Neural cell (in vitro differentiated cells): Measurements from ENCODE around the gene GRXCR1. TPM values are rescaled to one million over a fixed set of nuclear protein-coding genes. Genes with fewer than 3 reads are reported as not detected.

Source experiments
- H2AFZ ChIP-seq: fragments of 200-600, 300-800 bp; sonication (generic), shearing (Covaris generic); 2 replicates; pipeline ENCODE4 v1.6.0; 2014; ENCODE audit warnings: low read depth, mild to moderate bottlenecking, antibody characterized with exemption, low read length, moderate library complexity
- H3F3A ChIP-seq: fragments of 200-600 bp; shearing (Covaris generic); 2 replicates; pipeline ENCODE4 v1.6.1; 2016; ENCODE audit warnings: mild to moderate bottlenecking, moderate library complexity, mixed read lengths, antibody characterized with exemption, low read length; ENCODE audit not compliant: insufficient read depth, poor library complexity, severe bottlenecking
- H3K27ac ChIP-seq: fragments of 200-600, 300-800 bp; sonication (generic), shearing (Covaris generic); 2 replicates; pipeline ENCODE4 v1.5.1; 2014; ENCODE audit warnings: mild to moderate bottlenecking, low read length, moderate library complexity
- H3K27me3 ChIP-seq: fragments of 300-800, 200-600 bp; sonication (generic), shearing (Covaris generic); 2 replicates; pipeline ENCODE4 v1.6.0; 2014; ENCODE audit warnings: mild to moderate bottlenecking, low read depth, low read length, moderate library complexity; ENCODE audit not compliant: insufficient read depth
- H3K36me3 ChIP-seq: fragments of 300-800, 200-600 bp; sonication (generic), shearing (Covaris generic); 2 replicates; pipeline ENCODE4 v1.5.1; 2014; ENCODE audit warnings: mild to moderate bottlenecking, antibody characterized with exemption, low read length, moderate library complexity; ENCODE audit not compliant: insufficient read depth
- H3K4me2 ChIP-seq: fragments of 300-800, 200-600 bp; sonication (generic), shearing (Covaris generic); 2 replicates; pipeline ENCODE4 v1.6.0; 2014; ENCODE audit warnings: mild to moderate bottlenecking, low read length
- H3K4me3 ChIP-seq: fragments of 300-800, 200-600 bp; sonication (generic), shearing (Covaris generic); 2 replicates; pipeline ENCODE4 v1.5.1; 2014; ENCODE audit warnings: mild to moderate bottlenecking, low read length, moderate library complexity
- H3K79me2 ChIP-seq: fragments of 200-600 bp; shearing (Covaris generic); replicated peaks from 2 replicates; pipeline ENCODE4 v1.6.0; 2014; ENCODE audit warnings: mild to moderate bottlenecking, low read length, moderate library complexity; ENCODE audit not compliant: insufficient read depth
- H3K9ac ChIP-seq: fragments of 300-800, 200-600 bp; sonication (generic), shearing (Covaris generic); 2 replicates; pipeline ENCODE4 v1.6.1; 2016; ENCODE audit warnings: mild to moderate bottlenecking, low read length, mixed read lengths
- H3K9me2 ChIP-seq: fragments of 200-600 bp; shearing (Covaris generic); 2 replicates; pipeline ENCODE4 v1.6.1; 2016; ENCODE audit warnings: mild to moderate bottlenecking, low read length, mixed read lengths; ENCODE audit not compliant: insufficient read depth
- H3K9me3 ChIP-seq: fragments of 200-600, 300-800 bp; sonication (generic), shearing (Covaris generic); 2 replicates; pipeline ENCODE4 v1.6.1; 2016; ENCODE audit warnings: mild to moderate bottlenecking, mixed run types, low read length, moderate library complexity, mixed read lengths
- H4K20me1 ChIP-seq: fragments of 200-600 bp; shearing (Covaris generic); 2 replicates; pipeline ENCODE4 v1.6.1; 2016; ENCODE audit warnings: mild to moderate bottlenecking, mixed run types; ENCODE audit not compliant: insufficient read depth
- CTCF ChIP-seq: fragments of 450-650 bp; IDR thresholded peaks from 2 replicates; pipeline ENCODE4 v1.5.1; 2014; ENCODE audit warnings: antibody characterized with exemption, mild to moderate bottlenecking, moderate library complexity; ENCODE audit not compliant: poor library complexity, severe bottlenecking
- EP300 ChIP-seq: fragments of 450-650 bp; conservative IDR thresholded peaks from 2 replicates; pipeline ENCODE4 v1.6.1; 2014; ENCODE audit warnings: antibody characterized with exemption, mild to moderate bottlenecking, moderate library complexity; ENCODE audit not compliant: poor library complexity, severe bottlenecking
- EZH2 ChIP-seq: fragments of 200-600, 300-800 bp; shearing (Covaris generic), sonication (generic); IDR thresholded peaks from 2 replicates; pipeline ENCODE4 v1.6.1; 2014; ENCODE audit warnings: antibody characterized with exemption, low read length, borderline replicate concordance, mild to moderate bottlenecking; ENCODE audit not compliant: insufficient read depth, poor library complexity, severe bottlenecking
- MXI1 ChIP-seq: fragments of 450-650 bp; conservative IDR thresholded peaks from 2 replicates; pipeline ENCODE4 v1.6.1; 2014; ENCODE audit warnings: antibody characterized with exemption, mild to moderate bottlenecking; ENCODE audit not compliant: poor library complexity, severe bottlenecking
- POLR2AphosphoS5 ChIP-seq: IDR thresholded peaks from 2 replicates; pipeline ENCODE4 v1.6.1; 2012
- RAD21 ChIP-seq: fragments of 450-650 bp; conservative IDR thresholded peaks from 2 replicates; pipeline ENCODE4 v1.6.1; 2014; ENCODE audit warnings: antibody characterized with exemption, mild to moderate bottlenecking, moderate library complexity
- SMC3 ChIP-seq: fragments of 450-650 bp; conservative IDR thresholded peaks from 2 replicates; pipeline ENCODE4 v1.6.1; 2014; ENCODE audit warnings: antibody characterized with exemption, mild to moderate bottlenecking, moderate library complexity; ENCODE audit not compliant: poor library complexity
- TAF1 ChIP-seq: IDR thresholded peaks from 2 replicates; pipeline ENCODE4 v1.6.1; 2012; ENCODE audit warnings: low read depth
- polyA plus RNA-seq: library from polyadenylated mRNA; depleted of rRNA; stranded (reverse); fragments of >200 nt; gene quantifications from 2 replicates; pipeline ENCODE4 v1.2.3, GENCODE V29; 2014
- TF ChIP-seq, protein P1 (sequence below): IDR thresholded peaks from 2 replicates; pipeline ENCODE4 v1.6.1; 2012; ENCODE audit warnings: borderline replicate concordance

The GRXCR1 gene
- polyA plus RNA-seq, 1 donor from 2014 or later, result not detected

DNA sequence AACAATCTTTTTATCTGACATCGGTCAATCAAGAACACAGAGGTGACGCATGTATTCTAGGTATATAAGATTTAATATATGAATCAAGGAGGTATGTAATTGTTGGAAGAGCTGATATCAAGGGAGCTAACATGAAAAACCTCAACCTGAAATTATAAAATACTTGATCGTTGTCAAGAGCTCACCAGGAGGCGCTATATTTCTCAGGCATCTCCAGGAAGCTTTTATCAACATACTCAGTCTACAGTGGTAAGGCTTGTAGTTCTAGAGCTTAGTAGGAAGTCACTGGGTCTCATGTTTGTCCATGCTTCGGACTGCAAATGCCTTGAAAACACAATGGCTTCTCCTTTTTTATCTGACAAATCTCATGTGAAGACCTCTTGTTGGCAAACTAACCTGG lies 156.1 kb downstream of the GRXCR1 start:
- H3K36me3 ChIP-seq, result no peaks in the 10 kb centered on the region
- no peaks in the 10 kb centered on the region for H4K20me1 ChIP-seq
- no peak overlapping the region for H3K4me2 ChIP-seq
- no peaks in the 10 kb centered on the region for H3K9me2 ChIP-seq
- no peak overlapping the region for H3K9ac ChIP-seq
- H3K27ac ChIP-seq, result no peak overlapping the region
- H3K9me3 ChIP-seq, result no peaks in the 10 kb centered on the region
- no peak overlapping the region for H3K4me3 ChIP-seq
- no peak overlapping the region for H2AFZ ChIP-seq
- no peak for TF ChIP-seq CTCF
- TF ChIP-seq POLR2AphosphoS5, result no peak
- no peak for TF ChIP-seq EP300
- H3F3A ChIP-seq, result no peaks in the 10 kb centered on the region
- H3K27me3 ChIP-seq, result no peaks in the 10 kb centered on the region
- H3K79me2 ChIP-seq, result no peaks in the 10 kb centered on the region

- no peak overlapping the region for H3K4me2 ChIP-seq
- H3F3A ChIP-seq, result no peaks in the 10 kb centered on the region
- no peaks in the 10 kb centered on the region for H4K20me1 ChIP-seq
- no peak overlapping the region for H3K9ac ChIP-seq
- no peaks in the 10 kb centered on the region for H3K27me3 ChIP-seq
- H3K4me3 ChIP-seq, result no peak overlapping the region
- TF ChIP-seq EP300 (no peak), SMC3 (no peak), EZH2 (no peak), RAD21 (no peak), MXI1 (no peak), TAF1 (no peak), CTCF (no peak), POLR2AphosphoS5 (no peak)
- TF ChIP-seq, protein P1, sequence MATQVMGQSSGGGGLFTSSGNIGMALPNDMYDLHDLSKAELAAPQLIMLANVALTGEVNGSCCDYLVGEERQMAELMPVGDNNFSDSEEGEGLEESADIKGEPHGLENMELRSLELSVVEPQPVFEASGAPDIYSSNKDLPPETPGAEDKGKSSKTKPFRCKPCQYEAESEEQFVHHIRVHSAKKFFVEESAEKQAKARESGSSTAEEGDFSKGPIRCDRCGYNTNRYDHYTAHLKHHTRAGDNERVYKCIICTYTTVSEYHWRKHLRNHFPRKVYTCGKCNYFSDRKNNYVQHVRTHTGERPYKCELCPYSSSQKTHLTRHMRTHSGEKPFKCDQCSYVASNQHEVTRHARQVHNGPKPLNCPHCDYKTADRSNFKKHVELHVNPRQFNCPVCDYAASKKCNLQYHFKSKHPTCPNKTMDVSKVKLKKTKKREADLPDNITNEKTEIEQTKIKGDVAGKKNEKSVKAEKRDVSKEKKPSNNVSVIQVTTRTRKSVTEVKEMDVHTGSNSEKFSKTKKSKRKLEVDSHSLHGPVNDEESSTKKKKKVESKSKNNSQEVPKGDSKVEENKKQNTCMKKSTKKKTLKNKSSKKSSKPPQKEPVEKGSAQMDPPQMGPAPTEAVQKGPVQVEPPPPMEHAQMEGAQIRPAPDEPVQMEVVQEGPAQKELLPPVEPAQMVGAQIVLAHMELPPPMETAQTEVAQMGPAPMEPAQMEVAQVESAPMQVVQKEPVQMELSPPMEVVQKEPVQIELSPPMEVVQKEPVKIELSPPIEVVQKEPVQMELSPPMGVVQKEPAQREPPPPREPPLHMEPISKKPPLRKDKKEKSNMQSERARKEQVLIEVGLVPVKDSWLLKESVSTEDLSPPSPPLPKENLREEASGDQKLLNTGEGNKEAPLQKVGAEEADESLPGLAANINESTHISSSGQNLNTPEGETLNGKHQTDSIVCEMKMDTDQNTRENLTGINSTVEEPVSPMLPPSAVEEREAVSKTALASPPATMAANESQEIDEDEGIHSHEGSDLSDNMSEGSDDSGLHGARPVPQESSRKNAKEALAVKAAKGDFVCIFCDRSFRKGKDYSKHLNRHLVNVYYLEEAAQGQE, result no peak
- H3K9me2 ChIP-seq, result no peaks in the 10 kb centered on the region
- H3K9me3 ChIP-seq, result no peaks in the 10 kb centered on the region
- no peaks in the 10 kb centered on the region for H3K36me3 ChIP-seq
- H3K79me2 ChIP-seq, result no peaks in the 10 kb centered on the region
- no peak overlapping the region for H2AFZ ChIP-seq
- H3K27ac ChIP-seq, result no peak overlapping the region
These were observed 156.8 kb downstream of the GRXCR1 start for GRCh38 chr4:43049326-43049725.
